ENCODE results near the gene RPLP2.

- TF ChIP-seq CTCF (IDR thresholded peaks at IDR 0.05; ENCODE audit: poor library complexity): no peak
- TF ChIP-seq EZH2phosphoT487 (IDR thresholded peaks at IDR 0.05; ENCODE audit: low read depth, severe bottlenecking, unreplicated experiment): no peak
- no peak for TF ChIP-seq EZH2 (IDR thresholded peaks at IDR 0.05; ENCODE audit: borderline replicate concordance)
These were observed 24.9 kb downstream of the RPLP2 start for GRCh38 chr11:834371-835316.
